ENCODE data around the gene GPR158.

Gene GPR158

GRCh38 chr10:25327273-25327672 lies 152.5 kb downstream of the GPR158 start:
- no peak for TF ChIP-seq REST (IDR thresholded peaks at IDR 0.05; ENCODE audit: low read depth)
- TF ChIP-seq CEBPB (IDR thresholded peaks at IDR 0.05) = no peak

GRCh38 chr10:25328361-25328760 lies 153.6 kb downstream of the GPR158 start:
- no peak for TF ChIP-seq TCF12 (IDR thresholded peaks at IDR 0.05; ENCODE audit: low read depth)
- TF ChIP-seq NFIC (IDR thresholded peaks at IDR 0.05) = no peak

- no peak for TF ChIP-seq NFIC (IDR thresholded peaks at IDR 0.05)
- no peak for TF ChIP-seq CEBPB (IDR thresholded peaks at IDR 0.05)
- TF ChIP-seq ZBTB7A (IDR thresholded peaks at IDR 0.05; ENCODE audit: low read depth) = no peak
- TF ChIP-seq EP300 (IDR thresholded peaks at IDR 0.05; ENCODE audit: borderline replicate concordance) = no peak
- no peak for TF ChIP-seq REST (IDR thresholded peaks at IDR 0.05; ENCODE audit: low read depth)
- TF ChIP-seq TAF1 (IDR thresholded peaks at IDR 0.05; ENCODE audit: low read depth) = no peak
- no peak for TF ChIP-seq MAX (IDR thresholded peaks at IDR 0.05)
Measured at GRCh38 chr10:25334445-25334844, 159.6 kb downstream of the GPR158 start.

GRCh38 chr10:25336330-25336729 lies 161.5 kb downstream of the GPR158 start:
- no peak for TF ChIP-seq REST (IDR thresholded peaks at IDR 0.05; ENCODE audit: low read depth)
- no peak for TF ChIP-seq ZBTB7A (IDR thresholded peaks at IDR 0.05; ENCODE audit: low read depth)
- no peak for TF ChIP-seq EP300 (IDR thresholded peaks at IDR 0.05; ENCODE audit: borderline replicate concordance)
- TF ChIP-seq EGR1 (IDR thresholded peaks at IDR 0.05) = no peak
- TF ChIP-seq RAD21 (IDR thresholded peaks at IDR 0.05; ENCODE audit: low read depth) = no peak
- no peak for TF ChIP-seq CEBPB (IDR thresholded peaks at IDR 0.05)
- TF ChIP-seq YY1 (IDR thresholded peaks at IDR 0.05; ENCODE audit: low read depth) = no peak
- TF ChIP-seq MAX (IDR thresholded peaks at IDR 0.05) = no peak
- TF ChIP-seq CREB1 (IDR thresholded peaks at IDR 0.05; ENCODE audit: low read depth) = no peak
- TF ChIP-seq TAF1 (IDR thresholded peaks at IDR 0.05; ENCODE audit: low read depth) = no peak
- no peak for TF ChIP-seq NFIC (IDR thresholded peaks at IDR 0.05)

- no peak for TF ChIP-seq YY1 (IDR thresholded peaks at IDR 0.05; ENCODE audit: low read depth)
Measured at GRCh38 chr10:25338271-25338670, 163.5 kb downstream of the GPR158 start.

GRCh38 chr10:25339966-25340365 lies 165.2 kb downstream of the GPR158 start:
- TF ChIP-seq REST (IDR thresholded peaks at IDR 0.05; ENCODE audit: low read depth) = no peak
- no peak for TF ChIP-seq TEAD4 (IDR thresholded peaks at IDR 0.05)
- no peak for TF ChIP-seq TCF12 (IDR thresholded peaks at IDR 0.05; ENCODE audit: low read depth)
- no peak for TF ChIP-seq NFIC (IDR thresholded peaks at IDR 0.05)
- no peak for TF ChIP-seq CREB1 (IDR thresholded peaks at IDR 0.05; ENCODE audit: low read depth)
- no peak for TF ChIP-seq RAD21 (IDR thresholded peaks at IDR 0.05; ENCODE audit: low read depth)
- no peak for TF ChIP-seq CEBPB (IDR thresholded peaks at IDR 0.05)
